A549 (cell line): ENCODE measurements around the gene HSD17B2. TPM values are rescaled to one million over a fixed set of nuclear protein-coding genes. Genes with fewer than 3 reads are reported as not detected.

Source experiments
- ATAC-seq, 2 experiments: fragments of 200-7000 bp in 1 of 2; fragments of >200 bp in 1 of 2; cut with Nextera tagmentation in 1 of 2; cut with Tn5 transposase in 1 of 2; 3 replicates each; pipeline versions ENCODE4 v1.8.0 to v1.9.1; 2018 to 2020; ENCODE audit warnings: mild to moderate bottlenecking in 1 of 2, moderate library complexity in 1 of 2
- CTCF ChIA-PET: fragments of 300-600 bp; sonication (Branson Sonifier 250); formaldehyde crosslinking; extraction: SDS; loops from one replicate; lab custom pipeline; 2021; ENCODE audit warnings: antibody characterized with exemption, inconsistent platforms; lab: Yijun Ruan, JAX
- POLR2A ChIA-PET: fragments of 350-600 bp; formaldehyde crosslinking; extraction: SDS; loops from one replicate; lab custom pipeline; 2021; ENCODE audit warnings: antibody characterized with exemption, inconsistent platforms; lab: Yijun Ruan, JAX
- DNase-seq, 2 experiments: peaks; one replicate each; pipeline versions ENCODE4 v3.0.0 to v3.0.0-alpha.2; 2011 to 2016; ENCODE audit warnings: low read depth in 1 of 2, low spot score in 1 of 2
- FAIRE-seq: peaks from 2 replicates; lab custom pipeline; 2011; peaks lifted over from hg19 to GRCh38; lab: Jason Lieb, UNC
- H3K27ac ChIP-seq, 2 experiments: fragments of >200 bp; sonication (Bioruptor Twin); formaldehyde crosslinking; 3 replicates each; pipeline ENCODE4 v1.5.1; 2016 to 2017
- H3K4me1 ChIP-seq: fragments of >200 bp; sonication (Bioruptor Twin); formaldehyde crosslinking; 3 replicates; pipeline ENCODE4 v1.6.1; 2016
- H3K4me2 ChIP-seq: fragments of >200 bp; sonication (Bioruptor Twin); formaldehyde crosslinking; 3 replicates; pipeline ENCODE4 v1.6.1; 2016
- H3K4me3 ChIP-seq: fragments of >200 bp; sonication (Bioruptor Twin); formaldehyde crosslinking; 3 replicates; pipeline ENCODE4 v1.5.1; 2016
- H3K9me3 ChIP-seq: fragments of >200 bp; sonication (Bioruptor Twin); formaldehyde crosslinking; 3 replicates; pipeline ENCODE4 v1.6.1; 2016
- BCL3 ChIP-seq: fragments of >200 bp; sonication (Bioruptor Twin); formaldehyde crosslinking; IDR thresholded peaks from 3 replicates; pipeline ENCODE4 v1.6.1; 2016
- CBX2 ChIP-seq: fragments of 200-600 bp; sonication (generic); IDR thresholded peaks from 2 replicates; pipeline ENCODE4 v1.6.1; 2016; ENCODE audit warnings: low read depth, mild to moderate bottlenecking, borderline replicate concordance
- CEBPB ChIP-seq, 2 experiments: fragments of >200 bp in 1 of 2; sonication (Bioruptor Twin) in 1 of 2; formaldehyde crosslinking in 1 of 2; IDR thresholded peaks; 2 replicates each; pipeline ENCODE4 v1.6.1; 2012 to 2016
- E2F6 ChIP-seq: IDR thresholded peaks from 2 replicates; pipeline ENCODE4 v1.6.1; 2012; ENCODE audit warnings: low read depth, borderline replicate concordance
- EP300 ChIP-seq, 2 experiments: fragments of >200 bp; sonication (Bioruptor Twin); formaldehyde crosslinking; IDR thresholded peaks; 2 replicates in 1 of 2; 3 replicates in 1 of 2; pipeline ENCODE4 v1.6.1; 2016 to 2017
- HEYL ChIP-seq: fragments of 250-450 bp; sonication (Bioruptor Pico); IDR thresholded peaks from 2 replicates; pipeline ENCODE4 v1.8.0; 2021; ENCODE audit warnings: mild to moderate bottlenecking, moderate library complexity
- HOXB13 ChIP-seq: fragments of 250-450 bp; sonication (Bioruptor Pico); IDR thresholded peaks from 2 replicates; pipeline ENCODE4 v1.5.0; 2020; ENCODE audit warnings: low read depth, mild to moderate bottlenecking, moderate library complexity
- HOXB5 ChIP-seq: fragments of 250-450 bp; sonication (Bioruptor Pico); IDR thresholded peaks from 2 replicates; pipeline ENCODE4 v1.5.0; 2020; ENCODE audit warnings: mild to moderate bottlenecking, moderate library complexity
- KDM1A ChIP-seq: fragments of 200-600 bp; sonication (generic); IDR thresholded peaks from 2 replicates; pipeline ENCODE4 v1.6.1; 2016; ENCODE audit warnings: low read depth, mild to moderate bottlenecking
- KDM5A ChIP-seq: fragments of 200-600 bp; sonication (generic); IDR thresholded peaks from 2 replicates; pipeline ENCODE4 v1.6.1; 2016; ENCODE audit warnings: antibody characterized with exemption, mild to moderate bottlenecking
- MAX ChIP-seq: IDR thresholded peaks from 2 replicates; pipeline ENCODE4 v1.6.1; 2012
- MAZ ChIP-seq: fragments of 150-350 bp; IDR thresholded peaks from 2 replicates; pipeline ENCODE4 v1.6.1; 2014; ENCODE audit warnings: antibody characterized with exemption, low read depth, low read length, borderline replicate concordance
- MYC ChIP-seq: IDR thresholded peaks from 2 replicates; pipeline ENCODE4 v1.6.1; 2012; ENCODE audit warnings: mild to moderate bottlenecking, inconsistent platforms, low read length, improper control_type of control experiment, borderline replicate concordance
- NFE2L2 ChIP-seq: fragments of 150-350 bp; conservative IDR thresholded peaks from 2 replicates; pipeline ENCODE4 v1.6.1; 2014; ENCODE audit warnings: low read length
- RARB ChIP-seq: fragments of 250-450 bp; sonication (Bioruptor Pico); IDR thresholded peaks from 2 replicates; pipeline ENCODE4 v1.8.0; 2021; ENCODE audit warnings: mild to moderate bottlenecking, moderate library complexity
- REST ChIP-seq: fragments of 200-600 bp; sonication (generic); IDR thresholded peaks from 2 replicates; pipeline ENCODE4 v1.6.1; 2016; ENCODE audit warnings: antibody characterized with exemption, mild to moderate bottlenecking, moderate library complexity
- SMC3 ChIP-seq: fragments of >200 bp; sonication (Bioruptor Twin); formaldehyde crosslinking; IDR thresholded peaks from 3 replicates; pipeline ENCODE4 v1.6.1; 2018; ENCODE audit warnings: inconsistent platforms
- TFCP2L1 ChIP-seq: fragments of 250-450 bp; sonication (Bioruptor Pico); IDR thresholded peaks from 2 replicates; pipeline ENCODE4 v1.5.0; 2021; ENCODE audit warnings: mild to moderate bottlenecking
- TP53 ChIP-seq: fragments of 250-450 bp; sonication (Bioruptor Pico); IDR thresholded peaks from 2 replicates; pipeline ENCODE4 v1.5.0; 2021; ENCODE audit warnings: mild to moderate bottlenecking, moderate library complexity
- ZFP36 ChIP-seq: fragments of 450-650 bp; IDR thresholded peaks from 2 replicates; pipeline ENCODE4 v1.6.1; 2014; ENCODE audit warnings: borderline replicate concordance; ENCODE audit not compliant: partially characterized antibody
- WGBS: methylation state at CpG from one replicate; pipeline ENCODE4 v1.1.6; 2017; ENCODE audit errors: missing lambda C conversion rate; 5-methylcytosine and 5-hydroxymethylcytosine counted together
- polyA plus RNA-seq, 4 experiments: library from polyadenylated mRNA; depleted of rRNA in 3 of 4; stranded (reverse); fragments of >200 nt; fragmentation: RNase III in 1 of 4; extraction: RNeasy Plus Mini Kit Qiagen cat#74134 plus additional on column Dnase treatment in 1 of 4; gene quantifications; 2 replicates in 3 of 4; 3 replicates in 1 of 4; pipeline ENCODE4 v1.2.3, GENCODE V29; 2011 to 2017

The HSD17B2 gene
- polyA plus RNA-seq, 2 of the 4 experiments (the other 2 are of a cell fraction): 0.03 TPM; not detected in 1

- WGBS: 0% methylated on average over 2 of the region's 2 CpGs
- Histone ChIP-seq H3K4me2 (no peak overlapping the region), H3K4me1 (no peaks in the 10 kb centered on the region), H3K4me3 (no peak overlapping the region), H3K27ac (no peak overlapping the region), H3K9me3 (no peaks in the 10 kb centered on the region)
- ChIA-PET CTCF (no interaction called here), POLR2A (no interaction called here)
- DNase-seq (no peak), ATAC-seq (no peak), FAIRE-seq (no peak)
- no peak for TF ChIP-seq KDM1A
- no peak for TF ChIP-seq ZFP36
- TF ChIP-seq HOXB13 (CRISPR knock-in tag): no peak
- no peak for TF ChIP-seq EP300 (IDR thresholded peaks at IDR 0.05)
- TF ChIP-seq RARB (CRISPR knock-in tag): no peak
- no peak for TF ChIP-seq TFCP2L1
- TF ChIP-seq CEBPB (IDR thresholded peaks at IDR 0.05): no peak
- no peak for TF ChIP-seq MYC
- TF ChIP-seq TP53 (CRISPR knock-in tag): no peak
- TF ChIP-seq REST: no peak
- TF ChIP-seq SMC3: no peak
- TF ChIP-seq E2F6: no peak
- no peak for TF ChIP-seq HOXB5
- no peak for TF ChIP-seq NFE2L2
- no peak for TF ChIP-seq CBX2
Observed at GRCh38 chr16:82092711-82093110, 57.7 kb downstream of the HSD17B2 start.

- DNase-seq (no peak), FAIRE-seq (no peak), ATAC-seq (no peak)
- Histone ChIP-seq H3K27ac (no peak overlapping the region), H3K4me1 (no peaks in the 10 kb centered on the region), H3K4me2 (no peak overlapping the region), H3K4me3 (no peak overlapping the region), H3K9me3 (no peaks in the 10 kb centered on the region)
- ChIA-PET POLR2A (no interaction called here), CTCF (no interaction called here)
- TF ChIP-seq KDM5A (no peak), MAZ (no peak), BCL3 (no peak), TP53 (CRISPR knock-in tag) (no peak), HEYL (CRISPR knock-in tag) (no peak), MYC (no peak), TFCP2L1 (no peak), MAX (no peak), RARB (CRISPR knock-in tag) (no peak)
Observed at GRCh38 chr16:82093666-82094300, 58.7 kb downstream of the HSD17B2 start.
